Measurements from ENCODE around the gene SLC35A3.
"Not testable (repeated sequence)": the region's sequence is repeated elsewhere in the genome, so short reads cannot be mapped to it uniquely, and the experiment has no call there.

DNA sequence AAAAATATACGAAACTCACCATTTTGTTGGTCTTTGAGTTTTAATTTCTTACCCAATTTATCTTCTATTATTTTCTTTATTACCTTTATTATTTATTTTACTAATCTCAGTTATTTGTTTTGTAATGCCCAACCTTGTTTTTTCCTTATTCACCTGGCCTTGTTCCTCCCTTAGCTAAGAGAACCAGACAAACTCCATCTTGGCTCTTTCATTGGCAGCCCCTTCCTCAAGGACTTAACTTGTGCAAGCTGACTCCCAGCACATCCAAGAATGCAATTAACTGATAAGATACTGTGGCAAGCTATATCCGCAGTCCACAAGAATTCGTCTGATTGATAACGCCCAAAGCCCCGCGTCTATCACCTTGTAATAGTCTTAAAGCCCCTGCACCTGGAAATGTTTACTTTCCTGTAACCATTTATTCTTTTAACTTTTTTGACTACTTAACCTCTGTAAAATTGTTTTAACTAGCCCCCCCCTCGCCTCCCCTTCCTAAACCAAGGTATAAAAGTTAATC lies 10.5 kb upstream of the SLC35A3 start:
- not testable (repeated sequence) for TF ChIP-seq POLR2A (IDR thresholded peaks at IDR 0.05)
- TF ChIP-seq, protein P1, sequence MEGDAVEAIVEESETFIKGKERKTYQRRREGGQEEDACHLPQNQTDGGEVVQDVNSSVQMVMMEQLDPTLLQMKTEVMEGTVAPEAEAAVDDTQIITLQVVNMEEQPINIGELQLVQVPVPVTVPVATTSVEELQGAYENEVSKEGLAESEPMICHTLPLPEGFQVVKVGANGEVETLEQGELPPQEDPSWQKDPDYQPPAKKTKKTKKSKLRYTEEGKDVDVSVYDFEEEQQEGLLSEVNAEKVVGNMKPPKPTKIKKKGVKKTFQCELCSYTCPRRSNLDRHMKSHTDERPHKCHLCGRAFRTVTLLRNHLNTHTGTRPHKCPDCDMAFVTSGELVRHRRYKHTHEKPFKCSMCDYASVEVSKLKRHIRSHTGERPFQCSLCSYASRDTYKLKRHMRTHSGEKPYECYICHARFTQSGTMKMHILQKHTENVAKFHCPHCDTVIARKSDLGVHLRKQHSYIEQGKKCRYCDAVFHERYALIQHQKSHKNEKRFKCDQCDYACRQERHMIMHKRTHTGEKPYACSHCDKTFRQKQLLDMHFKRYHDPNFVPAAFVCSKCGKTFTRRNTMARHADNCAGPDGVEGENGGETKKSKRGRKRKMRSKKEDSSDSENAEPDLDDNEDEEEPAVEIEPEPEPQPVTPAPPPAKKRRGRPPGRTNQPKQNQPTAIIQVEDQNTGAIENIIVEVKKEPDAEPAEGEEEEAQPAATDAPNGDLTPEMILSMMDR (IDR thresholded peaks at IDR 0.05 in 8 of 11, conservative IDR thresholded peaks at IDR 0.05 in 3 of 11) = not testable (repeated sequence)
